Activated T-cell treated with anti-CD3 and anti-CD28 coated beads, Interleukin-2, amount 50 U/mL, for 1 hour (primary cell): ENCODE measurements around the gene HSP90AA1.

Source experiments
- DNase-seq: peaks from one replicate; pipeline ENCODE4 v3.0.0-alpha.2; 2020

Gene HSP90AA1

GRCh38 chr14:102035914-102036313 is 50.9 kb downstream of the HSP90AA1 start:
- no peak for DNase-seq

- no peak for DNase-seq
These were observed 52.5 kb downstream of the HSP90AA1 start for GRCh38 chr14:102034301-102034700.

DNA sequence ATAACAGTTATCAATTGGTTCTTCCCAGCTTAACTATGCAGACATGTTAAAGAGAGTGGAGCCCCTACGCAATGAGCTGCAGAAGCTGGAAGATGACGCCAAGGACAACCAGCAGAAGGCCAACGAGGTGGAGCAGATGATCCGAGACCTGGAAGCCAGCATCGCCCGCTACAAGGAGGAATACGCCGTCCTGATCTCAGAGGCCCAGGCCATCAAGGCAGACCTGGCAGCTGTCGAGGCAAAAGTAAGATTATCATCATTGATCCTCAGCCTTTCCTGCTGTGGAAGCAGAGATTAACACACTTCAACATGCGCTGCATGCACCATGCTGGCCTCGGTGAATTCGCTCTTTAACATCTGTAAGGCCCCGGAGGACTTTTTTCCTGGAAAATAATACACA is 53.6 kb downstream of the HSP90AA1 start:
- no peak for DNase-seq
